Measurements from ENCODE around the gene AP1G2.

- TF ChIP-seq, protein P1, sequence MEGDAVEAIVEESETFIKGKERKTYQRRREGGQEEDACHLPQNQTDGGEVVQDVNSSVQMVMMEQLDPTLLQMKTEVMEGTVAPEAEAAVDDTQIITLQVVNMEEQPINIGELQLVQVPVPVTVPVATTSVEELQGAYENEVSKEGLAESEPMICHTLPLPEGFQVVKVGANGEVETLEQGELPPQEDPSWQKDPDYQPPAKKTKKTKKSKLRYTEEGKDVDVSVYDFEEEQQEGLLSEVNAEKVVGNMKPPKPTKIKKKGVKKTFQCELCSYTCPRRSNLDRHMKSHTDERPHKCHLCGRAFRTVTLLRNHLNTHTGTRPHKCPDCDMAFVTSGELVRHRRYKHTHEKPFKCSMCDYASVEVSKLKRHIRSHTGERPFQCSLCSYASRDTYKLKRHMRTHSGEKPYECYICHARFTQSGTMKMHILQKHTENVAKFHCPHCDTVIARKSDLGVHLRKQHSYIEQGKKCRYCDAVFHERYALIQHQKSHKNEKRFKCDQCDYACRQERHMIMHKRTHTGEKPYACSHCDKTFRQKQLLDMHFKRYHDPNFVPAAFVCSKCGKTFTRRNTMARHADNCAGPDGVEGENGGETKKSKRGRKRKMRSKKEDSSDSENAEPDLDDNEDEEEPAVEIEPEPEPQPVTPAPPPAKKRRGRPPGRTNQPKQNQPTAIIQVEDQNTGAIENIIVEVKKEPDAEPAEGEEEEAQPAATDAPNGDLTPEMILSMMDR (IDR thresholded peaks at IDR 0.05): no peak
- no peak for TF ChIP-seq POLR2A (IDR thresholded peaks at IDR 0.05)
Observed at GRCh38 chr14:23602181-23603095, 34.8 kb upstream of the AP1G2 start.

Data from thyroid gland (tissue), 4 donors.